GM23338 (cell line): ENCODE measurements around the gene QRICH1. TPM values are rescaled to one million over a fixed set of nuclear protein-coding genes. Genes with fewer than 3 reads are reported as not detected.
A peak's percentile ranks its signal among the peaks of the same experiment; 100 is the strongest.

Experiments used
- ATAC-seq: fragments of 200-7000 bp; cut with Tn5 transposase; 3 replicates; pipeline ENCODE4 v1.9.1; 2020
- DNase-seq: peaks from one replicate; pipeline ENCODE4 v3.0.0-alpha.2; 2015; ENCODE audit warnings: low spot score
- H2AFZ ChIP-seq: fragments of 200-600 bp; sonication (generic); 2 replicates; pipeline ENCODE4 v1.8.0; 2016; ENCODE audit warnings: antibody characterized with exemption, mild to moderate bottlenecking, moderate library complexity
- H3F3A ChIP-seq: fragments of 200-600 bp; sonication (generic); replicated peaks from 2 replicates; pipeline ENCODE4 v1.8.0; 2017; ENCODE audit warnings: antibody characterized with exemption, mixed run types, low read depth
- H3K27ac ChIP-seq: fragments of 200-600 bp; sonication (generic); 2 replicates; pipeline ENCODE4 v1.6.1; 2016; ENCODE audit warnings: low read depth
- H3K27me3 ChIP-seq: fragments of 200-600 bp; sonication (generic); 2 replicates; pipeline ENCODE4 v1.8.0; 2016; ENCODE audit warnings: mild to moderate bottlenecking, mixed run types, moderate library complexity; ENCODE audit not compliant: insufficient read depth
- H3K36me3 ChIP-seq: fragments of 200-600 bp; sonication (generic); 2 replicates; pipeline ENCODE4 v1.8.0; 2016; ENCODE audit warnings: mild to moderate bottlenecking; ENCODE audit not compliant: insufficient read depth
- H3K4me1 ChIP-seq: fragments of 200-600 bp; sonication (generic); 2 replicates; pipeline ENCODE4 v1.8.0; 2016; ENCODE audit warnings: mild to moderate bottlenecking, moderate library complexity; ENCODE audit not compliant: insufficient read depth
- H3K4me2 ChIP-seq: fragments of 200-600 bp; sonication (generic); 2 replicates; pipeline ENCODE4 v1.7.1; 2017; ENCODE audit warnings: mixed run types
- H3K4me3 ChIP-seq: fragments of 200-600 bp; sonication (generic); 2 replicates; pipeline ENCODE4 v1.6.1; 2016; ENCODE audit warnings: mixed run types
- H3K79me2 ChIP-seq: fragments of 200-600 bp; sonication (generic); replicated peaks from 2 replicates; pipeline ENCODE4 v1.8.0; 2017; ENCODE audit warnings: mild to moderate bottlenecking; ENCODE audit not compliant: insufficient read depth
- H3K9me2 ChIP-seq: fragments of 200-600 bp; sonication (generic); 2 replicates; pipeline ENCODE4 v1.8.0; 2017; ENCODE audit not compliant: insufficient read depth
- H4K20me1 ChIP-seq: fragments of 200-600 bp; sonication (generic); replicated peaks from 2 replicates; pipeline ENCODE4 v1.8.0; 2017; ENCODE audit warnings: mild to moderate bottlenecking; ENCODE audit not compliant: insufficient read depth
- H3K27ac Mint-ChIP-seq: 2 replicates; pipeline ENCODE4 v1.8.0; 2020; ENCODE audit warnings: inconsistent platforms, mild to moderate bottlenecking, moderate library complexity, mixed read lengths
- H3K27me3 Mint-ChIP-seq: 3 replicates; pipeline ENCODE4 v1.8.0; 2022; ENCODE audit warnings: low read depth, mild to moderate bottlenecking, moderate library complexity, mixed read lengths, inconsistent platforms; ENCODE audit not compliant: insufficient read depth, poor library complexity
- H3K36me3 Mint-ChIP-seq: 3 replicates; pipeline ENCODE4 v1.8.0; 2021; ENCODE audit warnings: low read depth, mild to moderate bottlenecking, inconsistent platforms, moderate library complexity, mixed read lengths
- H3K4me1 Mint-ChIP-seq: 3 replicates; pipeline ENCODE4 v1.8.0; 2020; ENCODE audit warnings: mild to moderate bottlenecking, inconsistent platforms, mixed read lengths
- H3K4me3 Mint-ChIP-seq: 3 replicates; pipeline ENCODE4 v1.8.0; 2021; ENCODE audit warnings: moderate library complexity, mild to moderate bottlenecking, inconsistent platforms, mixed read lengths
- H3K9me3 Mint-ChIP-seq: 3 replicates; pipeline ENCODE4 v1.8.0; 2020; ENCODE audit warnings: moderate library complexity, mild to moderate bottlenecking, inconsistent platforms, mixed read lengths
- CREB1 ChIP-seq: fragments of 250-450 bp; sonication (Bioruptor Pico); IDR thresholded peaks from 2 replicates; pipeline ENCODE4 v1.5.0; 2020; ENCODE audit warnings: low read depth, mild to moderate bottlenecking, moderate library complexity
- EZH2phosphoT487 ChIP-seq: fragments of 200-600 bp; sonication (generic); IDR thresholded peaks from one replicate; pipeline ENCODE4 v1.8.1; 2018; ENCODE audit warnings: antibody characterized with exemption; ENCODE audit not compliant: unreplicated experiment
- JUNB ChIP-seq: IDR thresholded peaks from one replicate; pipeline ENCODE4 v1.6.1; 2016; ENCODE audit warnings: antibody characterized with exemption; ENCODE audit not compliant: unreplicated experiment
- STAT1 ChIP-seq: IDR thresholded peaks from one replicate; pipeline ENCODE4 v1.6.1; 2016; ENCODE audit warnings: antibody characterized with exemption; ENCODE audit not compliant: unreplicated experiment
- ZNF114 ChIP-seq: fragments of 250-450 bp; sonication (Bioruptor Pico); IDR thresholded peaks from 2 replicates; pipeline ENCODE4 v1.5.0; 2020; ENCODE audit warnings: mild to moderate bottlenecking, moderate library complexity
- ZNF331 ChIP-seq: fragments of 250-450 bp; sonication (Bioruptor Pico); IDR thresholded peaks from 2 replicates; pipeline ENCODE4 v1.5.0; 2020; ENCODE audit warnings: low read depth, mild to moderate bottlenecking, moderate library complexity
- polyA plus RNA-seq: library from polyadenylated mRNA; unstranded; fragments of >200 nt; fragmentation: Nextera tagmentation; extraction: Ambion mirVana; gene quantifications from 2 replicates; pipeline ENCODE4 v1.2.1, GENCODE V29; 2016
- total RNA-seq: library from RNA; depleted of rRNA; stranded (reverse); fragments of >200 nt; shearing (Covaris generic); gene quantifications from 2 replicates; pipeline ENCODE4 v1.2.3, GENCODE V29; 2014
- TF ChIP-seq, protein P1 (sequence below), 2 experiments: fragments of 200-600 bp in 1 of 2; sonication (generic) in 1 of 2; conservative IDR thresholded peaks; 2 replicates each; pipeline versions ENCODE4 v1.5.1 to v1.6.1; 2016 to 2017; ENCODE audit warnings: antibody characterized with exemption in 2 of 2, low read depth in 2 of 2, mild to moderate bottlenecking in 2 of 2, moderate library complexity in 1 of 2
- TF ChIP-seq, protein P2 (sequence below): IDR thresholded peaks from one replicate; pipeline ENCODE4 v1.6.1; 2018; ENCODE audit warnings: antibody characterized with exemption; ENCODE audit not compliant: unreplicated experiment
- TF ChIP-seq, protein P3 (sequence below): fragments of 250-450 bp; sonication (Bioruptor Pico); IDR thresholded peaks from 2 replicates; pipeline ENCODE4 v1.5.0; 2020; ENCODE audit warnings: mild to moderate bottlenecking, moderate library complexity

The QRICH1 gene
- total and polyA plus RNA-seq, 2 experiments from 2014 or later, result 66.9 to 149 TPM

GRCh38 chr3:49132073-49132436 lies 38.2 kb upstream of the QRICH1 start:
- peaks cover 2% of the 10 kb centered on the region for H3K27me3 Mint-ChIP-seq

More at GRCh38 chr3:49132073-49132436, 38.2 kb upstream of the QRICH1 start:
- no peaks in the 10 kb centered on the region; the same call in 1 of the 2 replicates for H3K79me2 ChIP-seq
- peaks cover 7% of the 10 kb centered on the region; the same call in 1 of the 2 replicates for H3K4me1 ChIP-seq
- H3K36me3 ChIP-seq, result no peaks in the 10 kb centered on the region
- ATAC-seq (no peak), DNase-seq (no peak)
- TF ChIP-seq, protein P1, sequence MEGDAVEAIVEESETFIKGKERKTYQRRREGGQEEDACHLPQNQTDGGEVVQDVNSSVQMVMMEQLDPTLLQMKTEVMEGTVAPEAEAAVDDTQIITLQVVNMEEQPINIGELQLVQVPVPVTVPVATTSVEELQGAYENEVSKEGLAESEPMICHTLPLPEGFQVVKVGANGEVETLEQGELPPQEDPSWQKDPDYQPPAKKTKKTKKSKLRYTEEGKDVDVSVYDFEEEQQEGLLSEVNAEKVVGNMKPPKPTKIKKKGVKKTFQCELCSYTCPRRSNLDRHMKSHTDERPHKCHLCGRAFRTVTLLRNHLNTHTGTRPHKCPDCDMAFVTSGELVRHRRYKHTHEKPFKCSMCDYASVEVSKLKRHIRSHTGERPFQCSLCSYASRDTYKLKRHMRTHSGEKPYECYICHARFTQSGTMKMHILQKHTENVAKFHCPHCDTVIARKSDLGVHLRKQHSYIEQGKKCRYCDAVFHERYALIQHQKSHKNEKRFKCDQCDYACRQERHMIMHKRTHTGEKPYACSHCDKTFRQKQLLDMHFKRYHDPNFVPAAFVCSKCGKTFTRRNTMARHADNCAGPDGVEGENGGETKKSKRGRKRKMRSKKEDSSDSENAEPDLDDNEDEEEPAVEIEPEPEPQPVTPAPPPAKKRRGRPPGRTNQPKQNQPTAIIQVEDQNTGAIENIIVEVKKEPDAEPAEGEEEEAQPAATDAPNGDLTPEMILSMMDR (conservative IDR thresholded peaks at IDR 0.05; ENCODE audit: low read depth in 2 of 2), result no peak
- TF ChIP-seq ZNF114, result no peak
- TF ChIP-seq, protein P2, sequence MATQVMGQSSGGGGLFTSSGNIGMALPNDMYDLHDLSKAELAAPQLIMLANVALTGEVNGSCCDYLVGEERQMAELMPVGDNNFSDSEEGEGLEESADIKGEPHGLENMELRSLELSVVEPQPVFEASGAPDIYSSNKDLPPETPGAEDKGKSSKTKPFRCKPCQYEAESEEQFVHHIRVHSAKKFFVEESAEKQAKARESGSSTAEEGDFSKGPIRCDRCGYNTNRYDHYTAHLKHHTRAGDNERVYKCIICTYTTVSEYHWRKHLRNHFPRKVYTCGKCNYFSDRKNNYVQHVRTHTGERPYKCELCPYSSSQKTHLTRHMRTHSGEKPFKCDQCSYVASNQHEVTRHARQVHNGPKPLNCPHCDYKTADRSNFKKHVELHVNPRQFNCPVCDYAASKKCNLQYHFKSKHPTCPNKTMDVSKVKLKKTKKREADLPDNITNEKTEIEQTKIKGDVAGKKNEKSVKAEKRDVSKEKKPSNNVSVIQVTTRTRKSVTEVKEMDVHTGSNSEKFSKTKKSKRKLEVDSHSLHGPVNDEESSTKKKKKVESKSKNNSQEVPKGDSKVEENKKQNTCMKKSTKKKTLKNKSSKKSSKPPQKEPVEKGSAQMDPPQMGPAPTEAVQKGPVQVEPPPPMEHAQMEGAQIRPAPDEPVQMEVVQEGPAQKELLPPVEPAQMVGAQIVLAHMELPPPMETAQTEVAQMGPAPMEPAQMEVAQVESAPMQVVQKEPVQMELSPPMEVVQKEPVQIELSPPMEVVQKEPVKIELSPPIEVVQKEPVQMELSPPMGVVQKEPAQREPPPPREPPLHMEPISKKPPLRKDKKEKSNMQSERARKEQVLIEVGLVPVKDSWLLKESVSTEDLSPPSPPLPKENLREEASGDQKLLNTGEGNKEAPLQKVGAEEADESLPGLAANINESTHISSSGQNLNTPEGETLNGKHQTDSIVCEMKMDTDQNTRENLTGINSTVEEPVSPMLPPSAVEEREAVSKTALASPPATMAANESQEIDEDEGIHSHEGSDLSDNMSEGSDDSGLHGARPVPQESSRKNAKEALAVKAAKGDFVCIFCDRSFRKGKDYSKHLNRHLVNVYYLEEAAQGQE, result no peak
- TF ChIP-seq, protein P3, sequence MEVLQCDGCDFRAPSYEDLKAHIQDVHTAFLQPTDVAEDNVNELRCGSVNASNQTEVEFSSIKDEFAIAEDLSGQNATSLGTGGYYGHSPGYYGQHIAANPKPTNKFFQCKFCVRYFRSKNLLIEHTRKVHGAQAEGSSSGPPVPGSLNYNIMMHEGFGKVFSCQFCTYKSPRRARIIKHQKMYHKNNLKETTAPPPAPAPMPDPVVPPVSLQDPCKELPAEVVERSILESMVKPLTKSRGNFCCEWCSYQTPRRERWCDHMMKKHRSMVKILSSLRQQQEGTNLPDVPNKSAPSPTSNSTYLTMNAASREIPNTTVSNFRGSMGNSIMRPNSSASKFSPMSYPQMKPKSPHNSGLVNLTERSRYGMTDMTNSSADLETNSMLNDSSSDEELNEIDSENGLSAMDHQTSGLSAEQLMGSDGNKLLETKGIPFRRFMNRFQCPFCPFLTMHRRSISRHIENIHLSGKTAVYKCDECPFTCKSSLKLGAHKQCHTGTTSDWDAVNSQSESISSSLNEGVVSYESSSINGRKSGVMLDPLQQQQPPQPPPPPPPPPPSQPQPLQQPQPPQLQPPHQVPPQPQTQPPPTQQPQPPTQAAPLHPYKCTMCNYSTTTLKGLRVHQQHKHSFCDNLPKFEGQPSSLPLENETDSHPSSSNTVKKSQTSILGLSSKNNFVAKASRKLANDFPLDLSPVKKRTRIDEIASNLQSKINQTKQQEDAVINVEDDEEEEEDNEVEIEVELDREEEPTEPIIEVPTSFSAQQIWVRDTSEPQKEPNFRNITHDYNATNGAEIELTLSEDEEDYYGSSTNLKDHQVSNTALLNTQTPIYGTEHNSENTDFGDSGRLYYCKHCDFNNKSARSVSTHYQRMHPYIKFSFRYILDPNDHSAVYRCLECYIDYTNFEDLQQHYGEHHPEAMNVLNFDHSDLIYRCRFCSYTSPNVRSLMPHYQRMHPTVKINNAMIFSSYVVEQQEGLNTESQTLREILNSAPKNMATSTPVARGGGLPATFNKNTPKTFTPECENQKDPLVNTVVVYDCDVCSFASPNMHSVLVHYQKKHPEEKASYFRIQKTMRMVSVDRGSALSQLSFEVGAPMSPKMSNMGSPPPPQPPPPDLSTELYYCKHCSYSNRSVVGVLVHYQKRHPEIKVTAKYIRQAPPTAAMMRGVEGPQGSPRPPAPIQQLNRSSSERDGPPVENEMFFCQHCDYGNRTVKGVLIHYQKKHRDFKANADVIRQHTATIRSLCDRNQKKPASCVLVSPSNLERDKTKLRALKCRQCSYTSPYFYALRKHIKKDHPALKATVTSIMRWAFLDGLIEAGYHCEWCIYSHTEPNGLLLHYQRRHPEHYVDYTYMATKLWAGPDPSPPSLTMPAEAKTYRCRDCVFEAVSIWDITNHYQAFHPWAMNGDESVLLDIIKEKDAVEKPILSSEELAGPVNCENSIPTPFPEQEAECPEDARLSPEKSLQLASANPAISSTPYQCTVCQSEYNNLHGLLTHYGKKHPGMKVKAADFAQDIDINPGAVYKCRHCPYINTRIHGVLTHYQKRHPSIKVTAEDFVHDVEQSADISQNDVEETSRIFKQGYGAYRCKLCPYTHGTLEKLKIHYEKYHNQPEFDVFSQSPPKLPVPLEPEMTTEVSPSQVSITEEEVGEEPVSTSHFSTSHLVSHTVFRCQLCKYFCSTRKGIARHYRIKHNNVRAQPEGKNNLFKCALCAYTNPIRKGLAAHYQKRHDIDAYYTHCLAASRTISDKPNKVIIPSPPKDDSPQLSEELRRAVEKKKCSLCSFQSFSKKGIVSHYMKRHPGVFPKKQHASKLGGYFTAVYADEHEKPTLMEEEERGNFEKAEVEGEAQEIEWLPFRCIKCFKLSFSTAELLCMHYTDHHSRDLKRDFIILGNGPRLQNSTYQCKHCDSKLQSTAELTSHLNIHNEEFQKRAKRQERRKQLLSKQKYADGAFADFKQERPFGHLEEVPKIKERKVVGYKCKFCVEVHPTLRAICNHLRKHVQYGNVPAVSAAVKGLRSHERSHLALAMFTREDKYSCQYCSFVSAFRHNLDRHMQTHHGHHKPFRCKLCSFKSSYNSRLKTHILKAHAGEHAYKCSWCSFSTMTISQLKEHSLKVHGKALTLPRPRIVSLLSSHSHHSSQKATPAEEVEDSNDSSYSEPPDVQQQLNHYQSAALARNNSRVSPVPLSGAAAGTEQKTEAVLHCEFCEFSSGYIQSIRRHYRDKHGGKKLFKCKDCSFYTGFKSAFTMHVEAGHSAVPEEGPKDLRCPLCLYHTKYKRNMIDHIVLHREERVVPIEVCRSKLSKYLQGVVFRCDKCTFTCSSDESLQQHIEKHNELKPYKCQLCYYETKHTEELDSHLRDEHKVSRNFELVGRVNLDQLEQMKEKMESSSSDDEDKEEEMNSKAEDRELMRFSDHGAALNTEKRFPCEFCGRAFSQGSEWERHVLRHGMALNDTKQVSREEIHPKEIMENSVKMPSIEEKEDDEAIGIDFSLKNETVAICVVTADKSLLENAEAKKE (CRISPR knock-in tag), result no peak
- TF ChIP-seq STAT1, result no peak
- TF ChIP-seq JUNB, result no peak
- no peak for TF ChIP-seq ZNF331
- TF ChIP-seq EZH2phosphoT487, result no peak
- TF ChIP-seq CREB1 (CRISPR knock-in tag), result no peak
- H3K9me3 Mint-ChIP-seq, result no peaks in the 10 kb centered on the region; the same call in 2 of the 3 replicates
- H3K4me3 Mint-ChIP-seq, result peak overlapping the region; percentile 88
- H2AFZ ChIP-seq, result peak overlapping the region; percentile 96
- no peak overlapping the region for H3K27ac Mint-ChIP-seq
- no peaks in the 10 kb centered on the region for H3K9me2 ChIP-seq
- no peaks in the 10 kb centered on the region for H3F3A ChIP-seq
- H3K27ac ChIP-seq, result no peak overlapping the region
- H3K4me1 Mint-ChIP-seq, result peaks cover 15% of the 10 kb centered on the region
- H3K4me3 ChIP-seq, result peak overlapping the region; percentile 97
- H3K27me3 ChIP-seq, result no peaks in the 10 kb centered on the region
- no peaks in the 10 kb centered on the region for H4K20me1 ChIP-seq
- H3K36me3 Mint-ChIP-seq, result no peaks in the 10 kb centered on the region
- peak overlapping the region; percentile 100 for H3K4me2 ChIP-seq
